ENCODE results near the gene NDUFV3.

DNA sequence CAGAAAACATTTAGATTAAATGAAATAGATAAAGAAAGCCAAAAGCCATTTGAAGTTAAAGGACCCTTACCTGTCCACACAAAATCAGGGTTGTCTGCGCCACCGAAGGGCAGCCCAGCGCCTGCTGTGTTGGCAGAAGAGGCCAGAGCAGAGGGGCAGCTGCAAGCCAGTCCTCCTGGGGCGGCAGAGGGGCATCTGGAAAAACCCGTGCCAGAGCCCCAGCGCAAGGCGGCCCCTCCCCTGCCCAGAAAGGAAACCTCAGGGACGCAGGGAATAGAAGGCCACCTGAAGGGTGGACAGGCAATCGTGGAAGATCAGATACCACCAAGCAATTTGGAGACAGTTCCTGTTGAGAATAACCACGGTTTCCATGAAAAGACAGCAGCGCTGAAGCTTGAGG, 10.7 kb downstream of the NDUFV3 start:
- TF ChIP-seq, protein P1, sequence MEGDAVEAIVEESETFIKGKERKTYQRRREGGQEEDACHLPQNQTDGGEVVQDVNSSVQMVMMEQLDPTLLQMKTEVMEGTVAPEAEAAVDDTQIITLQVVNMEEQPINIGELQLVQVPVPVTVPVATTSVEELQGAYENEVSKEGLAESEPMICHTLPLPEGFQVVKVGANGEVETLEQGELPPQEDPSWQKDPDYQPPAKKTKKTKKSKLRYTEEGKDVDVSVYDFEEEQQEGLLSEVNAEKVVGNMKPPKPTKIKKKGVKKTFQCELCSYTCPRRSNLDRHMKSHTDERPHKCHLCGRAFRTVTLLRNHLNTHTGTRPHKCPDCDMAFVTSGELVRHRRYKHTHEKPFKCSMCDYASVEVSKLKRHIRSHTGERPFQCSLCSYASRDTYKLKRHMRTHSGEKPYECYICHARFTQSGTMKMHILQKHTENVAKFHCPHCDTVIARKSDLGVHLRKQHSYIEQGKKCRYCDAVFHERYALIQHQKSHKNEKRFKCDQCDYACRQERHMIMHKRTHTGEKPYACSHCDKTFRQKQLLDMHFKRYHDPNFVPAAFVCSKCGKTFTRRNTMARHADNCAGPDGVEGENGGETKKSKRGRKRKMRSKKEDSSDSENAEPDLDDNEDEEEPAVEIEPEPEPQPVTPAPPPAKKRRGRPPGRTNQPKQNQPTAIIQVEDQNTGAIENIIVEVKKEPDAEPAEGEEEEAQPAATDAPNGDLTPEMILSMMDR (IDR thresholded peaks at IDR 0.05 in 4 of 5, conservative IDR thresholded peaks at IDR 0.05 in 1 of 5), result no peak
- TF ChIP-seq POLR2A (IDR thresholded peaks at IDR 0.05), result no peak
